ENCODE data around the gene EIF3C.
"Not testable (repeated sequence)": the region's sequence is repeated elsewhere in the genome, so short reads cannot be mapped to it uniquely, and the experiment has no call there.

Gene EIF3C

GRCh38 chr16:28739787-28740186 lies 28.5 kb downstream of the EIF3C start:
- DNase-seq (ENCODE audit: low spot score); in situ Hi-C loops (cut with MboI; ENCODE audit: low pct_unique_long_range_greater_than_20kb, low sequenced_read_pairs, unreplicated experiment): not testable (repeated sequence)

- DNase-seq (ENCODE audit: low spot score); in situ Hi-C loops (cut with MboI; ENCODE audit: low pct_unique_long_range_greater_than_20kb, low sequenced_read_pairs, unreplicated experiment): not testable (repeated sequence)
Measured at GRCh38 chr16:28740631-28741030, 29.4 kb downstream of the EIF3C start.

- in situ Hi-C loops (cut with MboI; ENCODE audit: low pct_unique_long_range_greater_than_20kb, low sequenced_read_pairs, unreplicated experiment); DNase-seq (ENCODE audit: low spot score): not testable (repeated sequence)
Measured at GRCh38 chr16:28741295-28741694, 30.0 kb downstream of the EIF3C start.

- DNase-seq (ENCODE audit: low spot score); in situ Hi-C loops (cut with MboI; ENCODE audit: low pct_unique_long_range_greater_than_20kb, low sequenced_read_pairs, unreplicated experiment): not testable (repeated sequence)
Measured at GRCh38 chr16:28746618-28747350, 35.5 kb downstream of the EIF3C start.

- DNase-seq (ENCODE audit: low spot score); in situ Hi-C loops (cut with MboI; ENCODE audit: low pct_unique_long_range_greater_than_20kb, low sequenced_read_pairs, unreplicated experiment): not testable (repeated sequence)
Measured at GRCh38 chr16:28749997-28750465, 38.8 kb downstream of the EIF3C start.

GRCh38 chr16:28750469-28751067 lies 39.3 kb downstream of the EIF3C start:
- in situ Hi-C loops (cut with MboI; ENCODE audit: low pct_unique_long_range_greater_than_20kb, low sequenced_read_pairs, unreplicated experiment); DNase-seq (ENCODE audit: low spot score): not testable (repeated sequence)

- in situ Hi-C loops (cut with MboI; ENCODE audit: low pct_unique_long_range_greater_than_20kb, low sequenced_read_pairs, unreplicated experiment) = not testable (repeated sequence)
Measured at GRCh38 chr16:28751487-28751886, 40.2 kb downstream of the EIF3C start, which contains the start of gene NPIPB9. NPIPB9 (plus strand) TSS chr16:28751787.

DNA sequence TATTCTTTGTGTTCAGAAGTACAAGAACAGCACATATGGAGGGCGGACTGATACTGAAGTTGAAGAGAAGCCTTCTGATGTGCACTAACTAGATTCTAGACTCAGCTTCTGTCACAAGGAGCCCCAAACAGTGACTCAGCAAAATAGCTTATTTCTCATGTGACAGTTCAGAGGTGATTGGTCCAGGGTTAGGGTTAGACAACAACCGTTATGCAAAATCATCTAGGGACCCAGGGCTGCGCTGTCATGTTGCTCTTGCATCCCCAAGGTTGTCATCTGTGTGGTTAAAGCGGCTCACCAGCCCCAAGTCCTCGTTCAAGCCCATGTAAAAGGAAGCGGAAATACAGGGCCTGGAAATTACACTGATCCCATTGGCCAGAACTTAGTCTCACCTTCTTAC lies 70.4 kb downstream of the EIF3C start:
- in situ Hi-C loops (cut with MboI; ENCODE audit: low pct_unique_long_range_greater_than_20kb, low sequenced_read_pairs, unreplicated experiment); DNase-seq (ENCODE audit: low spot score): not testable (repeated sequence)

More at GRCh38 chr16:28751487-28751886, 40.2 kb downstream of the EIF3C start, which contains the start of gene NPIPB9:
- DNase-seq (ENCODE audit: low spot score) = not testable (repeated sequence)

DNA sequence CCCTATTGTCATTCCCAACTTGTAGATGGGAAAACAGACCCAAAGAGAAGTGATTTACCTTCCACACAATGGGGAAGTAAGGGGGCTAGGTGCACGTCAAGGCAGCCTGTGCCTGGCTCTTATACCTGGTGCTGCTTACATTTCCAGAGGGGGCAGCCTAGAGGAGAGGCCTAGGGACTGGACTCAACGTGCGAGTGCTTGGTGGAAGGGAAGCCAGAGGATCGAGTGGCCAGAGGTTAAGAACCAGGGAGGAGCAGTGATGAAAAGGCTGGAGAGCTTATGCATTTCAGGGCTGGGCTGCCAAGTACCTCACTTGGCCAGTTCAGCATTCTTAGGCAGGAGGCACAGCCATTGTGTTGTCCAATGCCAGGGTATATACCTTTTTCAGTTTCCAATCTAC lies 71.1 kb downstream of the EIF3C start:
- in situ Hi-C loops (cut with MboI; ENCODE audit: low pct_unique_long_range_greater_than_20kb, low sequenced_read_pairs, unreplicated experiment); DNase-seq (ENCODE audit: low spot score): not testable (repeated sequence)

Data from GM13977 (cell line).